ENCODE results near the gene RAB10.
"Not testable (repeated sequence)": the region's sequence is repeated elsewhere in the genome, so short reads cannot be mapped to it uniquely, and the experiment has no call there.

RAB10 gene

GRCh38 chr2:26033818-26034636 lies at the start of gene RAB10:
TSS of gene RAB10 (plus strand) at chr2:26034084. CDS start at chr2:26034609, 525 bp downstream.
- peak; percentile 98 for DNase-seq

- no peak for DNase-seq
Measured at GRCh38 chr2:25988134-25988533, 45.8 kb upstream of the RAB10 start.

GRCh38 chr2:25989154-25989553 lies 44.7 kb upstream of the RAB10 start:
- no peak for DNase-seq

- DNase-seq = no peak
Measured at GRCh38 chr2:25991965-25992364, 41.9 kb upstream of the RAB10 start.

GRCh38 chr2:25992556-25992955 lies 41.3 kb upstream of the RAB10 start:
- no peak for DNase-seq

GRCh38 chr2:25993049-25993448 lies 40.8 kb upstream of the RAB10 start:
- DNase-seq = no peak

GRCh38 chr2:25994509-25994908 lies 39.4 kb upstream of the RAB10 start:
- DNase-seq = no peak

- DNase-seq = no peak
Measured at GRCh38 chr2:25996844-25997243, 37.0 kb upstream of the RAB10 start.

- not testable (repeated sequence) for DNase-seq
Measured at GRCh38 chr2:25998816-25999383, 35.0 kb upstream of the RAB10 start.

GRCh38 chr2:25999406-25999805 lies 34.5 kb upstream of the RAB10 start:
- not testable (repeated sequence) for DNase-seq

GRCh38 chr2:26000561-26001082 lies 33.3 kb upstream of the RAB10 start:
- DNase-seq = no peak

- no peak for DNase-seq
Measured at GRCh38 chr2:26001743-26002351, 32.0 kb upstream of the RAB10 start.

GRCh38 chr2:26002632-26003310 lies 31.1 kb upstream of the RAB10 start:
- DNase-seq = no peak

- DNase-seq = no peak
Measured at GRCh38 chr2:26008095-26008494, 25.8 kb upstream of the RAB10 start.

- DNase-seq = peak; percentile 93
Measured at GRCh38 chr2:26008851-26009566, 24.9 kb upstream of the RAB10 start.

GRCh38 chr2:26009567-26009963 lies 24.3 kb upstream of the RAB10 start:
- DNase-seq = no peak

- DNase-seq = no peak
Measured at GRCh38 chr2:26010943-26011342, 22.9 kb upstream of the RAB10 start.

GRCh38 chr2:26011609-26011989 lies 22.3 kb upstream of the RAB10 start:
- no peak for DNase-seq

GRCh38 chr2:26011990-26012856 lies 21.7 kb upstream of the RAB10 start:
- peak; percentile 66 for DNase-seq

- no peak for DNase-seq
Measured at GRCh38 chr2:26013668-26014067, 20.2 kb upstream of the RAB10 start.

- no peak for DNase-seq
Measured at GRCh38 chr2:26016012-26016705, 17.7 kb upstream of the RAB10 start.

Measured in HCEC 1CT (cell line).